MG63 (cell line): ENCODE data around the gene GOLGA6A. TPM values are rescaled to one million over a fixed set of nuclear protein-coding genes. Genes with fewer than 3 reads are reported as not detected.
A peak's percentile ranks its signal among the peaks of the same experiment; 100 is the strongest.

Experiments
- DNase-seq: peaks from one replicate; pipeline ENCODE4 v3.0.0-alpha.2; 2020
- H3K27me3 ChIP-seq: fragments of 250-450 bp; sonication (Bioruptor Pico); 2 replicates; pipeline ENCODE4 v1.5.1; 2020; ENCODE audit warnings: mild to moderate bottlenecking, moderate library complexity
- H3K36me3 ChIP-seq: fragments of 250-450 bp; sonication (Bioruptor Pico); 2 replicates; pipeline ENCODE4 v1.5.1; 2020; ENCODE audit warnings: mild to moderate bottlenecking, moderate library complexity
- H3K4me3 ChIP-seq: fragments of 250-450 bp; sonication (Bioruptor Pico); 2 replicates; pipeline ENCODE4 v1.5.1; 2020; ENCODE audit warnings: mild to moderate bottlenecking, moderate library complexity
- H3K9me3 ChIP-seq: fragments of 250-450 bp; sonication (Bioruptor Pico); 2 replicates; pipeline ENCODE4 v1.5.1; 2020; ENCODE audit warnings: mild to moderate bottlenecking, moderate library complexity
- total RNA-seq: library from RNA; depleted of rRNA; stranded (reverse); fragments of >200 nt; shearing (Covaris generic); gene quantifications from 2 replicates; pipeline ENCODE4 v1.2.3, GENCODE V29; 2014; ENCODE audit warnings: low replicate concordance

Gene GOLGA6A
- total RNA-seq, 1 experiment from 2014 or later: not detected

- H3K27me3 ChIP-seq: no peaks in the 10 kb centered on the region
- H3K9me3 ChIP-seq: no peaks in the 10 kb centered on the region
- no peak for DNase-seq
- no peak overlapping the region for H3K4me3 ChIP-seq
- H3K36me3 ChIP-seq: peaks cover 28% of the 10 kb centered on the region
Observed at GRCh38 chr15:74044267-74045110, 37.9 kb downstream of the GOLGA6A start.

GRCh38 chr15:74043425-74044266 is 38.7 kb downstream of the GOLGA6A start:
- Histone ChIP-seq H3K9me3 (no peaks in the 10 kb centered on the region), H3K4me3 (no peak overlapping the region), H3K36me3 (peaks cover 28% of the 10 kb centered on the region), H3K27me3 (no peaks in the 10 kb centered on the region)
- no peak for DNase-seq

GRCh38 chr15:74042603-74043424 is 39.5 kb downstream of the GOLGA6A start:
- no peaks in the 10 kb centered on the region for H3K9me3 ChIP-seq
- H3K36me3 ChIP-seq: peaks cover 32% of the 10 kb centered on the region
- no peak for DNase-seq
- no peaks in the 10 kb centered on the region for H3K27me3 ChIP-seq
- H3K4me3 ChIP-seq: no peak overlapping the region

- no peaks in the 10 kb centered on the region for H3K9me3 ChIP-seq
- H3K36me3 ChIP-seq: peaks cover 41% of the 10 kb centered on the region
- H3K4me3 ChIP-seq: no peak overlapping the region
- no peaks in the 10 kb centered on the region for H3K27me3 ChIP-seq
- no peak for DNase-seq
Observed at GRCh38 chr15:74041777-74042435, 40.4 kb downstream of the GOLGA6A start.

- Histone ChIP-seq H3K9me3 (no peaks in the 10 kb centered on the region), H3K4me3 (no peak overlapping the region), H3K36me3 (peaks cover 47% of the 10 kb centered on the region), H3K27me3 (no peaks in the 10 kb centered on the region)
- no peak for DNase-seq
Observed at GRCh38 chr15:74041311-74041756, 41.0 kb downstream of the GOLGA6A start.

- Histone ChIP-seq H3K36me3 (peaks cover 57% of the 10 kb centered on the region), H3K4me3 (no peak overlapping the region), H3K9me3 (no peaks in the 10 kb centered on the region), H3K27me3 (no peaks in the 10 kb centered on the region)
- peak; percentile 80 for DNase-seq
Observed at GRCh38 chr15:74040109-74040850, 42.1 kb downstream of the GOLGA6A start.

- no peaks in the 10 kb centered on the region for H3K27me3 ChIP-seq
- no peak for DNase-seq
Observed at GRCh38 chr15:74039656-74040010, 42.7 kb downstream of the GOLGA6A start.

GRCh38 chr15:74038707-74039655 is 43.4 kb downstream of the GOLGA6A start:
- no peak for DNase-seq
- H3K27me3 ChIP-seq: no peaks in the 10 kb centered on the region
- peaks cover 65% of the 10 kb centered on the region for H3K36me3 ChIP-seq
- no peak overlapping the region for H3K4me3 ChIP-seq
- H3K9me3 ChIP-seq: no peaks in the 10 kb centered on the region

More at GRCh38 chr15:74039656-74040010, 42.7 kb downstream of the GOLGA6A start:
- H3K9me3 ChIP-seq: no peaks in the 10 kb centered on the region
- H3K4me3 ChIP-seq: no peak overlapping the region
- H3K36me3 ChIP-seq: peaks cover 64% of the 10 kb centered on the region

- DNase-seq: no peak
- no peaks in the 10 kb centered on the region for H3K27me3 ChIP-seq
- H3K36me3 ChIP-seq: peaks cover 76% of the 10 kb centered on the region
Observed at GRCh38 chr15:74037171-74038117, 44.9 kb downstream of the GOLGA6A start.

GRCh38 chr15:74036271-74037170 is 45.8 kb downstream of the GOLGA6A start:
- peaks cover 81% of the 10 kb centered on the region for H3K36me3 ChIP-seq

More at GRCh38 chr15:74037171-74038117, 44.9 kb downstream of the GOLGA6A start:
- Histone ChIP-seq H3K9me3 (no peaks in the 10 kb centered on the region), H3K4me3 (no peak overlapping the region)

GRCh38 chr15:74035121-74036017 is 47.0 kb downstream of the GOLGA6A start:
- no peaks in the 10 kb centered on the region for H3K9me3 ChIP-seq
- H3K4me3 ChIP-seq: no peak overlapping the region
- no peaks in the 10 kb centered on the region for H3K27me3 ChIP-seq
- H3K36me3 ChIP-seq: peaks cover 75% of the 10 kb centered on the region
- no peak for DNase-seq

More at GRCh38 chr15:74036271-74037170, 45.8 kb downstream of the GOLGA6A start:
- DNase-seq: peak; percentile 52
- no peaks in the 10 kb centered on the region for H3K9me3 ChIP-seq
- H3K4me3 ChIP-seq: no peak overlapping the region
- no peaks in the 10 kb centered on the region for H3K27me3 ChIP-seq

- Histone ChIP-seq H3K36me3 (peaks cover 76% of the 10 kb centered on the region), H3K4me3 (no peak overlapping the region), H3K27me3 (no peaks in the 10 kb centered on the region), H3K9me3 (no peaks in the 10 kb centered on the region)
- DNase-seq: no peak
Observed at GRCh38 chr15:74034206-74034755, 48.1 kb downstream of the GOLGA6A start.
